ENCODE measurements around the gene TEX14.

DNA sequence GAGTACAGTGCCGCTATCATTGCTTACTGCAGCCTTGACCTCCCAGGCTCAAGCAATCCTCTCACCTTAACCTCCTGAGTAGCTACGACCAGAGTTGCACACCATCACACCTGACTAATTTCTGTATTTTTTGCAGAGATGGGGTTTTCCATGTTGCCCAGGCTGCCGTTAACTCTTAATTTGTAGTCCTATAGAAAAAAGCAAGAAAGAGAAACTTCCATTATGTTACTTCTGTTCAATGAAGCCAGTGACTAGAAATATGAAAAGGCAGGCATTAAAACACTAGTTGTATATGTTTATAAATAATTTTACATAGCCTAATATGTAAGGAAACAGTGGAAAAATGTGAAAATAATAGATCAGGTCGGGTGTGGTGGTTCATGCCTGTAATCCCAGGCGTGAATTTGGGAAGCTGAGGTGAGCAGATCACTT lies 10.2 kb upstream of the TEX14 start:
- no peak for TF ChIP-seq CTCF (optimal IDR thresholded peaks at IDR 0.05 in 1 of 3, IDR thresholded peaks at IDR 0.05 in 1 of 3, conservative IDR thresholded peaks at IDR 0.05 in 1 of 3; ENCODE audit: extremely low read depth in 1 of 3, insufficient read depth in 2 of 3, low read length in 3 of 3)
- TF ChIP-seq EZH2 (IDR thresholded peaks at IDR 0.05; ENCODE audit: low read length): no peak

Data from keratinocyte (primary cell).